ACC112 (cell line): ENCODE measurements around the gene ATP6V0E1.

Experiments used
- H2AFZ ChIP-seq: fragments of 200-600 bp; sonication (generic); one replicate; pipeline ENCODE4 v1.6.0; 2017; ENCODE audit warnings: antibody characterized with exemption, low read length; ENCODE audit not compliant: unreplicated experiment
- H3K27ac ChIP-seq: fragments of 200-600 bp; sonication (generic); 2 replicates; pipeline ENCODE4 v1.5.1; 2014; ENCODE audit warnings: low read depth, mild to moderate bottlenecking, antibody characterized with exemption, low read length, moderate library complexity
- H3K27me3 ChIP-seq: fragments of 200-600 bp; sonication (generic); 2 replicates; pipeline ENCODE4 v1.6.1; 2014; ENCODE audit warnings: mild to moderate bottlenecking, antibody characterized with exemption, low read length, moderate library complexity, mixed read lengths; ENCODE audit not compliant: insufficient read depth
- H3K36me3 ChIP-seq: fragments of 200-600 bp; sonication (generic); 2 replicates; pipeline ENCODE4 v1.6.1; 2016; ENCODE audit warnings: mild to moderate bottlenecking, antibody characterized with exemption, low read length, moderate library complexity, mixed read lengths; ENCODE audit not compliant: insufficient read depth
- H3K4me1 ChIP-seq: fragments of 200-600 bp; sonication (generic); one replicate; pipeline ENCODE4 v1.6.1; 2016; ENCODE audit warnings: low read length, mixed read lengths; ENCODE audit not compliant: insufficient read depth, unreplicated experiment, control insufficient read depth
- H3K4me3 ChIP-seq: fragments of 200-600 bp; sonication (generic); 2 replicates; pipeline ENCODE4 v1.5.1; 2014; ENCODE audit warnings: mild to moderate bottlenecking, low read depth, low read length
- H3K79me2 ChIP-seq: fragments of 200-600 bp; sonication (generic); one replicate; pipeline ENCODE4 v1.6.0; 2016; ENCODE audit warnings: low read length; ENCODE audit not compliant: control insufficient read depth, unreplicated experiment, insufficient read depth

Gene ATP6V0E1

DNA sequence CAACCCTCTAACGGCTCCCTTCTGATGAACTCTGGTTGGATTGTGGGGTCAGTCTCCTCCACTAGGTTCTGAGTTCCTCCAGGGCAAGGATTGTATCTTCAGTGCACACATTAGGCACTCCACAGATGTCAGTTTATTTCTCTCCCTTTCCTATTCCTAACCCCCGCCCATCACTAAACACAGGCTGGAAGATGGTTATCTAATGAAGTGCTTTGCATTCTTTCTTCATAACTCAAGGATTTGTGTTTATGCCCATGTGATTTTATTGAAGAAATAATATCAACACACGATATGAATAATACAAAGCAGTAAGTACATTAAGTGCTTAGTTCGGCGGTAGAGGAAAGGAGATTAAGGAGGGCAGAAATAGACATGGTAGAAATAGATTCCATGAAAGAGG, 68.2 kb downstream of the ATP6V0E1 start:
- Histone ChIP-seq H3K27me3 (no peaks in the 10 kb centered on the region), H3K36me3 (no peaks in the 10 kb centered on the region), H3K79me2 (no peaks in the 10 kb centered on the region), H2AFZ (peak overlapping the region; percentile 43), H3K4me1 (peaks cover 12% of the 10 kb centered on the region), H3K4me3 (no peak overlapping the region; the same call in 1 of the 2 replicates), H3K27ac (no peak overlapping the region)

DNA sequence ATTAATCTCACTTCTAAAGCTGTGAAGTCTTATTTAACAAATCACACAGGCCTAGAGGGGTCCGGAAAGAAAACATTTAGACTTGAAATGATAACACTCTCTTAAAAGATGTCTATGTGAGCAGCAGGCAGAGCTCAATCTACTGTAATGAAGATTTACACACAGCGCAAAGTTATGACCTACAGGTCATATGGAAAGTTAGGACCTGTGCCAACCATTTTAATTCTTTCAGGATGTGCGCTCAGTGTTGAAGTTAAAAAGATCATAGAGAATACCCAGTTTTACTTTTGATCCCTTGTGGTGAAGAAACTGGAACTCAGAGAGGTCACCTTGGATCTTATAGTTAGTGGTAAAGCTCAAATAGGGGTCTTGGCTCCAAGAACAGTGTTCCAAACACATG, 69.5 kb downstream of the ATP6V0E1 start:
- Histone ChIP-seq H3K79me2 (no peaks in the 10 kb centered on the region), H3K27ac (no peak overlapping the region), H3K27me3 (no peaks in the 10 kb centered on the region), H2AFZ (no peak overlapping the region), H3K4me1 (peaks cover 12% of the 10 kb centered on the region), H3K4me3 (no peak overlapping the region), H3K36me3 (no peaks in the 10 kb centered on the region)

DNA sequence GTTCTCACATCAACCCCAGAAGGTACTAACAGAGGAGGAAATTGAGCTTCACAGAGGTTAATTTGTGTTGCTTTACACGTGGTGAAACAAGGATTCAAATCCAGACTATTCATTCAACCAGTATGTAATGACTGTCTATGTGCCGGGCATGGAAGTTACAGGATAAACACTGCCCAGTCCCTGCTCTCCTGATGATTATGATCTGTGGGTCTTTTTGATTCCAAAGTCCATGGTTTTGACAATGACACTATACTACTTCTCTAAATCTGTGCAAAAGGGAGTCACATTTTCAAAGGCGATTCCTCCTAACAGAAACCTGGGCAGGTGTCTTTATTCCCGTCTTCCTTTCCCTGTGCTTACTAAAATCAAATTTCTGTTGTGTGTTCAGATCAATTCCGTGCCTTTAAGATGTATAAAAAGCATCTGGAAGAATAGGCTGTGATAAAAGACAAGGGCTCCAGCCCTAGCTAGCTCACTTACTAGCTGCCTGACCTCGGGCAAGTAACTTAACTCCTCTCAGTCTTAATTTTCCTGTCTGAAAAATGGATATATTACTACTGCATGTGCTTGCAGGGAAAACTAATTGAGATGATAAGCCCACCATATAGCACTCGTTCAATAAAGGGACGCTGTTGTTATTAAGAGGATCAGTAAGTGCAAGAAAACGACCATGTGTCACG, 71.6 kb downstream of the ATP6V0E1 start:
- H3K27ac ChIP-seq: no peak overlapping the region
- H3K79me2 ChIP-seq: peaks cover 8% of the 10 kb centered on the region
- H2AFZ ChIP-seq: peak overlapping the region; percentile 66
- H3K4me3 ChIP-seq: peak overlapping the region; percentile 84
- H3K4me1 ChIP-seq: peaks cover 15% of the 10 kb centered on the region
- no peaks in the 10 kb centered on the region for H3K27me3 ChIP-seq
- H3K36me3 ChIP-seq: no peaks in the 10 kb centered on the region

DNA sequence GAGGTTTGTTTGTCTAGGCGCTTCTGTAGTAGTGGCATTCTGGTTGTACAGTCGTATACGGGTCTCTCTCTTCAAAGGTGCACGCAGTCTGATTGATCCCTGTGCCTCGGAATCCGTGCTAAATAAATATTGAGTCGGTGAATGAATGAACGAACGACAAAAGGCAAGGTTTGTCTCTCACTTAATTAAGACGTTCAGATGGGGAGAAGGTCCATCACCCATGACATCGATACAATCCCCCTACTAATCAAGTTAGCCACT, 72.1 kb downstream of the ATP6V0E1 start:
- H3K4me1 ChIP-seq: peaks cover 15% of the 10 kb centered on the region
- no peaks in the 10 kb centered on the region for H3K36me3 ChIP-seq
- peak overlapping the region; percentile 66 for H2AFZ ChIP-seq
- no peak overlapping the region for H3K27ac ChIP-seq
- H3K79me2 ChIP-seq: peaks cover 8% of the 10 kb centered on the region
- peak overlapping the region; percentile 84 for H3K4me3 ChIP-seq
- H3K27me3 ChIP-seq: no peaks in the 10 kb centered on the region

DNA sequence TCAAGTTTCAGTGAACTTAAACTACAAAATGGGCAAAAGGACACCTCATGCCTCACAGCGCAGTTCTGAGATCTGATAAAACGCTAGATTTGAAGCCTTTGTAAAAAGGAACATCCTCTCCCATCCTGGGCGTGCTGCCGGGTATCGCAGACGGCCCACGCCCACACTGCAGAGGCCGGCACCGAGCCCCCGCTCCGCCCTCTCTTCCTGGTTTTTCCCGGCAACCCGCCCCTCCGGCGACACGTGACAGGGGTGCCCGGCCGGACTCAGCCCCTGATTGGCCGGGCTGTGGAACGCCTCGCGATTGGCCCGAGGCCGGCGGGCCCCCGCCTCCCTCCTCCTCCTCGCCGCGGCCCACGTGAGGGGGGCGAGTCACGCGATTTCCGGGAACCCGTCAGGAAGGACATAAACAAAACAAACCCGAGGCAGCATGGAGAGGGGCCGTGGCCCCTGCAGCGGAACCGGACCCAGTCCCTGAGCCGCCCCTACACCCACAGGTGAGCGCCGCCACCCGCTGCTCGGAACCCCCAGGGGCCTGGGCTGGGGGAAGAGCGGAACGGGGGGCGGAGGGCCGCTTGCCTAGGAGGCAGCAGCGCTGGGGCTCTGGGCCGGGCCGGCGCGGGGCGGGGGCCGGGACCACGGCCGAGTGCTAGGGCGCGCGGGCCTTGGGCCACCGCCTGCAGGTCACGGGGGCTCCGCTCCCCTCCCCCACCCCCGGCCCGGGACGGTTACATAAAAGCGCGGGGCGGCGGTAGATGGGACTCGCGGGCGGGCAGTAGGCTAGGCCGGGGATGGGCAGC, 72.6 kb downstream of the ATP6V0E1 start, which contains the start of gene CREBRF:
TSS of gene CREBRF (plus strand) at position 370 of the 800 bp plus-strand sequence. CDS start 24,424 bp downstream, outside the sequence.
- Histone ChIP-seq H3K27me3 (no peaks in the 10 kb centered on the region), H3K79me2 (peaks cover 8% of the 10 kb centered on the region), H3K36me3 (no peaks in the 10 kb centered on the region), H3K4me1 (peaks cover 15% of the 10 kb centered on the region), H3K27ac (peak within 1 kb of the TSS; percentile 84), H3K4me3 (peak within 1 kb of the TSS; percentile 84), H2AFZ (peak within 1 kb of the TSS; percentile 66)

DNA sequence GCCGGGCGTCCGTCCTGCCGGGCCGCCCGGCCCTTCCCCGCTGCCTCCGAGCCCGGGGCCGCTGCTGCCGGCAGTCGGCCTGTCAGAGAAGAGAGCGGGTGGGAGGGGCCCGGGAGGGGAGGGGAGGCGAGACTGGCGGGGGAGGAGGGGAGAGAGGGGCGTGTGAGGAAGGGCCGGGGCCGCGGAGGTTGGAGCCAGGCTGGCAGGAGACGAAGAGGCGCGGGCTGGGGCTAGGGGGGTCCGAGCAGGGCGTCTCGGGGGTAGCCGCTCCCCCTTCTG, 73.2 kb downstream of the ATP6V0E1 start:
- no peaks in the 10 kb centered on the region for H3K36me3 ChIP-seq
- H3K27ac ChIP-seq: peak overlapping the region; percentile 82
- peaks cover 8% of the 10 kb centered on the region for H3K79me2 ChIP-seq
- H3K27me3 ChIP-seq: no peaks in the 10 kb centered on the region
- H3K4me1 ChIP-seq: peaks cover 10% of the 10 kb centered on the region
- H3K4me3 ChIP-seq: peak overlapping the region; percentile 84
- no peak overlapping the region for H2AFZ ChIP-seq

DNA sequence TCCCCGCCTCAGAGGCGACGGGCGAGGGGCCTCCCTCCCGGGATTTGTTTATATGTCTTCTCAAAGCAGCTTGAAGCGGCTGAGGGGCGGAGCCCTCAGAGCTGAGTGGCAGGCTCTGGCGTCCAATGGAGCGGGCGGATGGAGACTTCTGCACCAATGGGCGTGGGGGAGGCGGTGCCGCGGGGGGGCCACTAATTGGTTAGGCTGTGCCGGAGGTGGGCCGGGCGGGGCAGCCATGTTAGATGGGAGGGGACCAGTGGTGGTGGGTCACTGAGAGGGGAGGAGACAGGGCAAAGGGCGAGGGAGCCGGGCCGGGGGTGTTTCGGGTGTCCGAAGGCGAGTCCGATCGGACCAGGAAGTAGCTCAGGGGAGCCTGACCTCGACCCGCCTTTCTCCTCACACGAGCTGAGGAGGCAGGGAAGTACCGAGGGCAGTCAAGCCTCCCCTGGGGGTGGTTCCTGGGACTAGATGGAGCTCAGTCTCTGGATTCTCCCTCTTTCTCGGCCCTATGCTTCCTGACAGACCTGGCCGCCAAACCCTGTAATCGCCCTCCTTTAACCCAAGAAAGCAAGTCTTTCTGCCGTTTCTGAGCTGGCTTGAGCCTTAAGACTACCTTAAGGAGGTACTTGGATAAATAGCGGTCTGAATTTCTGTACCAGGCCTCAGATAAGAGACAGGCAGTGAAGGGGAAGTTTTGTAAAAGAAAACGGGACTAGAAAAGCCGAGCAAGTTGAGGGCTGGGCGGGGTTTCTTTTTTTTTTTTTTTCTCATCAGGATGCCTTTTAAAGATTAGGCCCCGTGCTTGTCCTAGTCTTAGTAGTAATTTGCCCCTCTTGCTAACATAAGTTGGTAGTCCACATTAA, 73.7 kb downstream of the ATP6V0E1 start:
- H3K27ac ChIP-seq: peak overlapping the region; percentile 84
- no peaks in the 10 kb centered on the region for H3K36me3 ChIP-seq
- peak overlapping the region; percentile 84 for H3K4me3 ChIP-seq
- H3K79me2 ChIP-seq: peaks cover 8% of the 10 kb centered on the region
- H3K4me1 ChIP-seq: peaks cover 4% of the 10 kb centered on the region
- peak overlapping the region; percentile 85 for H2AFZ ChIP-seq
- H3K27me3 ChIP-seq: no peaks in the 10 kb centered on the region

DNA sequence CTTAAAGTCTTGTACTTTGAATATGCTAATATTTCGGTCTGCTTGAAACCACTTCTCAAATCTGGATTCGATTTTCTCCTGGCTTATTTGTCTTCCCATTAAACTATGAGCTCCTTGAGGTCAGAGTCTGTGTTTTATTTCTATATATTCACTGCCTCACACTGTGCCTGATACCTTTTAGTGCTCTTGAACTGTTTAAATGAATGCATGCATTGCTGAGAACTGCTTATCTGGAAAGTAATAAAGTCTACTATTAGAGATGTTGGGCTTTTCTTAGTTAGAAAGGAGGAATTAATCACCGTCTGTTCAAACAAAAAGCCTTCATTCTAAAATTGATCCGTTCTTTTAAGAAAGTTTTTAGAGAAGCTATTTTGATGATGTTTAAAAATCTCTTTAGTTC, 78.6 kb downstream of the ATP6V0E1 start:
- Histone ChIP-seq H3K36me3 (no peaks in the 10 kb centered on the region), H3K4me1 (peaks cover 8% of the 10 kb centered on the region), H3K27me3 (no peaks in the 10 kb centered on the region), H3K79me2 (peaks cover 8% of the 10 kb centered on the region), H3K27ac (no peak overlapping the region), H2AFZ (no peak overlapping the region), H3K4me3 (no peak overlapping the region)

DNA sequence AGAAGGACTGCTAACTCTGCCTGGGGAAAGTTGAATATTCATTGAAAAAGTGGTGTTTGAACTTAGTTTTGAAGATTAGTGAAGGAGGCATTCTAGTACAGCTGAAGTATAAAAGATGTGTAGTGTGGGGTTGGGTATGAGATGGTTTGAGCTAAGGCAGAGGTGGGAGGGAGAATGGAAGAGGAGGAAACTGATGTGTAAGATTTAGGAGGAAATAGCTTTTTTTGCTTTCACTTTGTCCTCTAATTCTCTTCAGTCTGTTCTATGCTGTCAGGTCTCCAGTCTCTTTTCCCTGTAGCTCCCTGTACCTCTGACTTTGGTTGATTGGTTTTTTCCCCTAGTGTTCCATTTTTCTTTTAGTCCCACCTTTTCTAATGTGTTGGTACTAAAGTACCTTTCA, 81.6 kb downstream of the ATP6V0E1 start:
- H3K4me3 ChIP-seq: peak overlapping the region; percentile 34
- no peaks in the 10 kb centered on the region for H3K36me3 ChIP-seq
- H3K27me3 ChIP-seq: no peaks in the 10 kb centered on the region
- peaks cover 4% of the 10 kb centered on the region for H3K4me1 ChIP-seq
- no peak overlapping the region for H2AFZ ChIP-seq
- no peak overlapping the region for H3K27ac ChIP-seq
- no peaks in the 10 kb centered on the region for H3K79me2 ChIP-seq

DNA sequence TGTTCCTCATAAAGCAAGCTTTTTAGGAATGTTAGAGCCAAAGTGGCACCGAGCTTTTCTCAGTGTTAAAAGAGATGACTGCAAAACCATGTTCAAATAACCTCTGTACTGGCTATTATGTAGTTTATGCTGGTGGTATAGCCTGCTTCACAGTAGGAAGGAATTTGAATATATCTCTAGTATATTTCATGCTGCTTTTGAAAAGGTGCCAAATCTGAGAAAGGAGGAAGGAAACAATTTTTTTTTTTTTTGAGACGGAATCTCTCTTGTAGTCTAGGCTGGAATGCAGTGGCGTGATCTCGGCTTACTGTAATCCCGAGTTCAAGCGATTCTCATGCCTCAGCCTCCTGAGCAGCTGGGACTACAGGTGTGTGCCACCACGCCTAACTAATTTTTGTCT, 86.1 kb downstream of the ATP6V0E1 start:
- H3K79me2 ChIP-seq: no peaks in the 10 kb centered on the region
- H2AFZ ChIP-seq: no peak overlapping the region
- H3K4me1 ChIP-seq: peaks cover 4% of the 10 kb centered on the region
- H3K27ac ChIP-seq: no peak overlapping the region
- H3K36me3 ChIP-seq: no peaks in the 10 kb centered on the region
- no peaks in the 10 kb centered on the region for H3K27me3 ChIP-seq
- no peak overlapping the region for H3K4me3 ChIP-seq
